GM18517 (cell line): Measurements from ENCODE around the gene JPT2.

ENCODE experiments used
- ATAC-seq: cut with Tn5 transposase; IDR thresholded peaks from one replicate; pipeline ENCODE4 v1.9.1; 2021; ENCODE audit warnings: mild to moderate bottlenecking, moderate library complexity; ENCODE audit not compliant: unreplicated experiment

Gene JPT2

DNA sequence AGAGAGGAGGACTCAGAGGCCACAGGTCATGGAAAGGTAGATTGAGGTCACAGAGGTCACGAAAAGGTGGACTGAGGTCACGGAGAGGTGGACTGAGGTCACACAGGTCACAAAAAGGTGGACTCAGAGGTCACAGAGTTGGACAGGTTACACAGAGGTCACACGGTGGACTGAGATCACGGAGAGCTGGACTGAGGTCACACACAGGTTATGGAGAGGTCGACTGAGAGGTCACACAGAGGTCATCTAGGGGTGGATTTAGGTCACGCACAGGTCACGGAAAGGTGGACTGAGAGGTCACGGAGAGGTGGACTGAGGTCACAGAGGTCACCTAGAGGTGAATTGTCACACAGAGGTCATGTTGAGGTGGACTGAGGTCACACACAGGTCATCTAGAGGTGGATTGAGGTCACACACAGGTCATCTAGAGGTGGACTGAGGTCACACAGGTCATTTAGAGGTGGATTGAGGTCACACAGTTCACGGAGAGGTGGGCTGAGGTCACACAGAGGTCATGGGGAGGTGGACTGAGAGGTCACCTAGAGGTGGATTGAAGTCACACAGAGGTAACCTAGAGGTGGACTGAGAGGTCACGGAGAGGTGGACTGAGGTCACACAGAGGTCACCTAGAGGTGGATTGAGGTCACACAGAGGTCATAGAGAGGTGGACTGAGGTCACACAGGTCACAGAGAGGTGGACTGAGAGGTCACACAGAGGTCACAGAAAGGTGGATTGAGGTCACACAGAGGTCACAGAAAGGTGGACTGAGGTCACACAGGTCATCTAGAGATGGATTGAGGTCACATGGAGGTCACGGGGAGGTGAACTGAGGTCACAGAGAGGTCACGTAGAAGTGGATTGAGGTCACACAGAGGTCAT is 26.7 kb upstream of the JPT2 start:
- no peak for ATAC-seq

DNA sequence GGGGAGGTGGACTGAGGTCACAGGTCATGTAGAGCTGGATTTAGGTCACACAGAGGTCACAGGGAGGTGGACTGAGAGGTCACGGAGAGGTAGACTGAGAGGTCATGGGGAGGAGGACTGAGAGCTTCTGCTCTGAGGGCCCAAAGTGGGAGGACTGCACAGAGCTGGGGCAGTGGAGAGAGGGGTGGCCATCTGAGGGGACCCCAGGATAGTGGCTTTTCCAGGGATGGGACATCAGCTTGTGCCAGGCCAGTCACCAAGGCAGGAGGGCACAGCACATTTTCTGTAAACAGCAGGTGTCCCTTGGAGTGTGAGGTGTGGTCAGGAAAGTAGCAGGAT is 26.1 kb upstream of the JPT2 start:
- no peak for ATAC-seq

DNA sequence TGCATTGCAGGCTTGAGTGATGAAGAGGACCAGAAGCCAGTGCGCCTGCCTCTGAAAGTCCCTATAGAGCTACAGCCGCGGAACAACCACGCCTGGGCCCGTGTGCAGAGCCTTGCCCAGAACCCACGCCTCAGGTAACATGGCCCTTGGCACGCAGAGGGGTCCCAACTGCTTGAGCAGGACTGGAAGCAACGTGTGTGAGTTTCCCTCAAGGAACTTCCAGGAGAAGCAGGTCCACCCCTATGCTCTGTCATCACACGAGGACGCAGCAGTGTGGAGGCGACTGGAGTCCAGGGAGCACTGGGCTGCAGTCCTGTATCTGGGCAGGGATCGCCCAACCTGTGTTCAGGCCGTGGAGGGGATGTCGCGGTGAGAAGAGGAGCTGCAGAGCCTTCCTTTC is 25.1 kb upstream of the JPT2 start:
- ATAC-seq = no peak

DNA sequence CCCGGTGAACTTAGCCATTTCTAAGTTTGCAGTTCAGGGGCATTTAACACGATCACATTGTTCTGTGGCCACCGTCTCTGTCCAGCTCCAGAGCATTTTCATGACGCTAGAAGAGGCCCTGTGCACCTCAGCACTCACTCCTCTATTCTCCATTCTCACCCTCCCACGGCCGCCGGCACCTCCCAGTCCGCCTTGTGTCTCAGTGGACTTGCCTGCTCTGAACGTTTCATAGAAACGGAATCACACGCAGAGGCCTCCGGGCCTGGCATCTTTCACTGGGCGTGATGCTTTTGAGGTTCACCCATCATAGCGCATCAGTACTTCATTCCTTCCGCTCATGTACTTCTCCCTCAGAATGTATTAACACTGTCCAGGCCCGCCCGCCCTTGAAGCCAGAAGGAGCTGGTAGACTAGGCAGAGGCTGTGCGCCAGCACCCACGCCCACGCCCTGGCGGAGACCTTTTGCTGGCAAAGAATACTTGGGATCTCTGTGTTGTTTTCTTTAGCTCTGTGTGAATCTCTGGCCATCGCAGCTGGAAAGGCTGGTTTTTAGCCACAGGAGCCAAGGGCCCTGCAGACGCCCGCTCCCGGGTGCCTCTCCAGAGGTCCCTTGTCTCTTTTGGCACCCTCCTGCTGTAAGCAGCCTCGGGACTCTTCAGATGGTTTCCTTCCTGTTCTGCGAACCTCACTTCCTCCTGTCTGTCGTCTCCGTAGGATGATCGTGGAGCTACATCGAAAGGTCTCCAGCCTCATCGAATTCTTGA is 23.4 kb upstream of the JPT2 start:
- ATAC-seq = no peak

DNA sequence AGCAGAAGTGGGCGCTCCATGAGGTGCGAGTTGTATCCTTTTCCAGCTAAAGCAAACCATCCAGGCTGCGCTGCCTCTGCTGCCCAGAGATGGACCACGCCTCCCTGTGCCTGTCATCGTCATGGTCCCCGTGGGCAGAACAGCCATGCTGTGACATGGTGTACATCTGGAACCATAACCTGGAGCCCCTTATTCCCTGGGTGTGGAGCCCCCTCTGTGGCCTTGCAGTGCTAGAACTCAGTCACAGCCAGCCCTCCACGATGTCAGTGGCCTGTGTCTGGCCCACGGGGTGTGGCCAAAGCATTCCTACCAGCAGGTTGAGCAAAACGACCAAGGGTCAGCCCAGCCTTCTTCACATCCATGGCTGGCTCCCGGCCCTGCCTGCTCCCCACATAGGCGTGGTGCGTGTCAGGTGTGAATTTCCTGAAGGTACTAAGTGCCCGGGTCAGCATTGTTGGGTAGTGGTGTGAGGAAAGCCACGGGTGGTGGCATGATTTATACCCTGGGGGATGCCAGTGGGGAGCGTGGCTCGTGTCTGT is 22.7 kb upstream of the JPT2 start:
- no peak for ATAC-seq

DNA sequence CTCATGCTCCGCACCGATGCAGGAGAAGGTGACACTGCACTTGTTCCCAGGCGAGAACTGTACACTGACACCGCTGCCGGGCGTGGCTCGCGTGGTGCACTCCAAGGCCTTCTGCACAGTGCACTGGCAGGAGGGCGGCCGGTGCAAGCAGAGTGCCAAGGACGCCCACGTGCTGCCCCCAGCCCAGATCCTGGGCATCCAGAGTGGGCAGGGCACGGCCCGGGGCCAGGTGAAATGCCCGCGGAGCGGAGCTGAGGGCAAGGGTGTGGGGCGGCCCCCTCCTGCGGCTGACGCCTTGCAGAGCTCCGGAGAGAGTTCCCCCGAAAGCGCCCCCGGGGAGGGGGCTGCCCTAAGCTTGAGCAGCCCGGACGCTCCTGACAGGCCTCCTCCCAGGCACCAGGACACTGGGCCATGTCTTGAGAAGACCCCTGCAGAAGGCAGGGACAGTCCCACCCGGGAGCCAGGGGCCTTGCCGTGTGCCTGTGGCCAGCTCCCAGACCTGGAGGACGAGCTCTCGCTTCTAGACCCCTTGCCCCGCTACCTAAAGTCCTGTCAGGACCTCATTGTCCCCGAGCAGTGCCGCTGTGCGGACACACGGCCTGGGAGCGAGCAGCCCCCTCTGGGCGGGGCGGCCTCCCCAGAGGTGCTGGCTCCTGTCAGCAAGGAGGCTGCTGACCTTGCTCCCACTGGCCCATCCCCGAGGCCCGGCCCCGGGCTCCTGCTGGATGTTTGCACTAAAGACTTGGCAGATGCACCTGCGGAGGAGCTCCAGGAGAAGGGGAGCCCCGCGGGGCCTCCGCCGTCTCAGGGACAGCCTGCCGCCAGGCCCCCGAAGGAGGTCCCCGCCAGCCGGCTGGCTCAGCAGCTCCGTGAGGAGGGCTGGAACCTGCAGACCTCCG is 21.9 kb upstream of the JPT2 start:
- no peak for ATAC-seq

DNA sequence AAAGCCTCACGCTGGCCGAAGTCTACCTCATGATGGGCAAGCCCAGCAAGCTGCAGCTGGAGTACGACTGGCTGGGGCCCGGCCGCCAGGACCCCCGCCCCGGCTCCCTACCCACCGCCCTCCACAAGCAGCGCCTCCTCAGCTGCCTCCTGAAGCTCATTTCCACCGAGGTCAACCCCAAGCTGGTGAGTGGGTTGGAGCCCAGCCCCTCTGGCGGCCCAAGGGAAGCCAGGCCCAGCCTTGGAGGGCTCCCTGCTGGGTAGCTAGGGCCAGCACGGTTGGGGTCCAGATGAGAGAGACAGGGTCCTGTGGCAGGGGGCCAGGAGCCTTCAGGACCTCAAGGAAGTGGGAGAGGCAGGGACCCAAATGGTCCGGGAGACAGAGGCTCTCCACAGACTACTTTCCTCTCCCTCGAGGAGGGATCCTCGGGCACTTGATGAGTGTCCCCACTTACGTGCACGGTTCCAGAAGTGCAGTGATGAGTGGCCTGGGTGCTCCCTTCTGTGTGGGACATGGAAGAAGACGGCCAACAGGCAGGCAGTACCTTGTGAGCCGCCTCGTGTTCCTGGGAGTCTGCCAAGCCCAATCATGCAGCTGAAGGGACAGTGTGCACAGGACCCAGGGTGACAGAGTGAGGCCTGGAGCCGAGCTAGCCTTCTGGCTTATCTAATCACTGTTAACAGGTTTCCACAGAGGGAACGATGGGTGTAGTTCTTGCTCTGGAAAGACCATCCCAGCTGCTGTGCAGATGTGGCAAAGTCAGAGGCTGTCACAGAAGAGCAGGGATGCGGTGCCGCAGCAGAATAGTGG is 21.1 kb upstream of the JPT2 start:
- ATAC-seq = no peak

DNA sequence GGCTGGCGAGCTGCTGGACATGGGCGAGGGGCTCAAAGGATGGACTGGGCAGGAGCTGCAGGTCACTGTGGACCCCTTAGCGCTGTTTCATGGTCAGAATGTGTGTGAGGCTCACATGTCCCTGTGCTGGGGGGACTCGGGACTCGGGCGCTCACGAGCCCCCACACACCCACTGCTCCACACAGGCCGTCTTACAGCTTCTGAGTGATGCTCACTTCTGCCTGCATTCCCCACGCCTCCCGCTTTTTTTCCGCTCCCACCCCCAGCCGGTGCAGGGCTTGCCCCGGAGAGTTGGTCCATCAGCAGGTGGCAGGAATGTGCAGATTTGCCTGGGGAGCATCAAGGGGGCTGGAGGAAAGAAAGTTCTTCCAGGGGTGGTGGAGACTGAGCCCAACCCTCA is 20.2 kb upstream of the JPT2 start:
- ATAC-seq = no peak

DNA sequence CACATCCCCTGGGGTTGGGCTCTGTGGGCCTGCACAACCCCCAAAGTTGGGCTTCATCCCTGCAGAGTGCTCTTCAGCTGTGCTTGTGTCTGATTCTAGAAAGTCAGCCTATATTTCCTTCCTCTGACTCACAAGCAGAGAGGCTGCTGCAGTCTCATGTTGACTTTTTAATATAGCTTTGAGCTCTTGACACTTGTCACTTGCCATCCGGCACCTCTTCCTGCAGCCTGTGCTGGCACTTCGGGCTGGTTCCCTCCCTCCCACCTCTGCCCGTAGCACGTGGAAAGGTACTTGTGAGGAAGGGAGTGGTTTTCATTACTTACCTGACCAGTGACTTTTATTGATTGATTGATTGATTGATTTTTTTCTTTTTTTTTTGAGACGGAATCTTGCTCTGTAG is 19.0 kb upstream of the JPT2 start:
- ATAC-seq = no peak

DNA sequence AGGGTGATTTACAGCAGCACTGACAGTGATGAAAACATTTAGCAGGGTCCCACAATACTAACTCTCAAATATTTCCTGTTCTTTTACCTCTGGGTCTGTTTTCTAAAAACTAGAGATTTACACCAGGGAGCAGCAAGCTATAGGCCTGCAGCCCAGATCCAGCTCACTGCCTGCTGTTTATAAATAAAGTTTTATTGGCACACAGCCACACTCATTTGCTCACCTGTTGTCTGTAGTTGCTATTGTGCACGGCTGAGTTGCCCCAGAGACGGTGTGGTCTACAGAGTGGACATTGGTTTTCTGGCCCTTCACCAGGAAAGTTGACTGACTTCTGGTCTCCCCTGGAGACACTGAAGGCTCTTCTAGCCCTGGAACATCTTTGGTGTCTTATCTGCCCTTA is 16.3 kb upstream of the JPT2 start:
- ATAC-seq = no peak

DNA sequence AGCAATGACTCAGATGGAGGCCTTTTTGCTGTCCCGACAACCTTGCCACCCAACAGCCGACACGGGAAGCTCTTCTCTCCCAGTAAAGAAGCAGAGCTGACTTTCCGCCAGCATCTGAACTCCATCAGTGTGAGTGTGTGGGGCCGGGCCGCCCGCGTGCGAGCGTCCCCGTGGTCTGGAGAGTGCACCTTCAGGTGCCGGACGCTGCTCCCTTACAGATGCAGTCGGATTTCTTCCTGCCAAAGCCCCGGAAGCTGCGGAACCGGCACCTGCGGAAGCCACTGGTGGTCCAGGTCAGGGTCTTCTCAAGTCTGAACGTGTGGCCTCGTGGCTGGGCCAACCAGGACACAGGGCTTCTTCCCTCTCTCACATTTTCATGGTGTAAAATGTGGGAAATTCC is 15.5 kb upstream of the JPT2 start:
- ATAC-seq = no peak

DNA sequence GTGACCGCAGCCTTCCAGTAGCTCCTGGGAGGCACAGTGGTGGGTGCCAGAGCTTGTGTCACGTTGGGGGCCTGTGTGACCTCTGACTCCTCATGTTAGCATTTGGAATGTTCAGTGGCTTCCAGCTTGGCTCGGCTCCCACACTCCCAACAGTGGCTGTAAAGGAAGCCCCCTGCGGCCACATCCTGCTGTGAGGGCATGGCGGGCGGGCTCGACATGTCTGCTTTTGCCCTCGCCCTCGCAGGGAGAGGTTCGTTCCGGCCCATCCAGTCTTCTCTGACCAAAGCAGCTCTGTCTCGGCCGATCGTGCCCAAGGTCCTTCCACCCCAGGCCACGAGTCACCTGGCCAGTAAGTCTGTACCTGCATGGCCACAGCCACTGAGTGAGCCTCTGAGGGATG is 12.2 kb upstream of the JPT2 start:
- ATAC-seq = no peak

DNA sequence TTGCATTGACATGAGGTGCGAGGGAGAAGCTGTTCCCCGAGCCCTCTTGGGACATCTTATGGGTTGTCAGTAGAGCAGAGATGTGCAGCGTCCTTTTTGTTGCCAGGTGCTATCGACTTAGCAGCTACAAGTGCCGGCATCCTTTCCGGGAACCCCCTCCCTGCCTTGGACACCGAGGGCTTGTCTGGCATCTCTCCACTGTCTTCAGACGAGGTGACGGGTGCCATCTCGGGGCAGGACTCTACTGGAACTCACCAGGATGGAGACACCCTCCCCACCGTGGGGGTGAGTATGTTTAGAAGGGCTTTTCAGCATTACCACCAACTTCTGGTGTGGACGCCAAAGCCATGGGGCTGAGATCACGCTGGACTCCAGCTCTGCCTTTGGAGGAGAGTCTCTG is 11.8 kb upstream of the JPT2 start:
- no peak for ATAC-seq

DNA sequence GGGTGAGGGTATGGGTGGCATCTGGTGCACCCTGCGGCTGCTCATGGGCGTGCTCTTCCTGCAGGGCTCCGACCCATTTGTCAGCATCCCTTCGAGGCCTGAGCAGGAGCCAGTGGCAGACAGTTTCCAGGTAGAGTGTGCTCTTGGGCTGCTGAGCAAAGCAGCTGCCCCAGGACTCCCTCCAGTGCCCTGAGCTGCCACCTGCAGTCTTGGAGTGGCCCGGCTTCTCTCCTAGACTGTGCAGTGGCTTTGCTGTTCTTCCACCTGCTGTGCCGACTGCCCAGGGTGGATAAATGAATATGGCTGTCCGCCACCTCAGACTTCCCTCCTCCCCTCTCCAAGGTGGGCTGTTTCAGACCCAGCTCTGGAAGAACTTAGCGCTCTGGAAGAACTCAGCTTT is 10.8 kb upstream of the JPT2 start:
- ATAC-seq = no peak

DNA sequence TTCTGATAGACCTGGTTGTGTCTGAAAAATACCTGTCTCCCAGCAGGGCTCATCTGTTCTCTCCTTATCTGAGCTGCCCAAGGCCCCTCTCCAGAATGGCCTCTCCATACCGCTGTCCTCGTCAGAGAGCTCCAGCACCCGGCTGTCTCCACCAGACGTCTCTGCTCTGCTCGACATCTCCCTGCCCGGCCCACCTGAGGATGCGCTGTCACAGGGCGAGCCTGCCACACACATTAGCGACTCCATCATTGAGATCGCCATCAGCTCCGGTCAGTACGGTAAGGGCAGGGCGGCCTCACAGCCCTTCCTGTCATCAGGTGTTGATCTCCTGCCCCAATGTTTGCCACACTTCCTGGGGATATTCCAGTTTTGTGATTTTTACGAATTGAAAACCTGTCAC is 10.2 kb upstream of the JPT2 start:
- no peak for ATAC-seq

DNA sequence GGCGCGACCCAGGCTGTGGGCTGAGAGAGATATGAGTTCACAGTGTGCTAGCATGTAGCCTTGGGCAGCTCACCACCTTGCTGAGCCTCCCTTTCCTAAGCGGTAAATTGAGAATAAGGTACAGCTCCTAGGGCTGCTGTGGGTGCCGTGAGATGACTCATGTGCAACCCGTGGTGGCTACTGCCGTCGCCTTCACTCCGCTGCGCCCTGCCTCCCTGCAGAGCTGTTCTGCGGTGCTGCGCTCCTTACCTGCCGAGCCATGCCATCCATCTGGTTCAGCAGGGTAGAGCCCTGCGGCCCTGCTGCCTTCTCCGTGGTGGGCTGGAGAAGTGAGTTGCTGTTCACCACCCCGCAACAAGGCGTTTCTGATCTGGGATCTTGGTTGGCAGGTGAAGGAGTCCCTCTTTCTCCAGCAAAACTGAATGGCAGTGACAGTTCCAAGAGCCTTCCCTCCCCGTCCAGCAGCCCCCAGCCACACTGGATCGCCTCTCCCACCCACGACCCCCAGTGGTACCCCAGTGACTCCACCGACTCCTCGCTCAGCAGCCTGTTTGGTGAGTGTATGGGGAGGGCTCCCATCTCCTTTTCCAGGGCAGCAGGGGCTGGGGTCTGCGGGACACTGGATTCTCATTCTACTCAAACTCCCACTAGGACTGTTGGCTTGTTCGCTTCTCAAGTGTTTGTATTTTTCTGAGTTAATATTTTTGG is 9.3 kb upstream of the JPT2 start:
- ATAC-seq = no peak

DNA sequence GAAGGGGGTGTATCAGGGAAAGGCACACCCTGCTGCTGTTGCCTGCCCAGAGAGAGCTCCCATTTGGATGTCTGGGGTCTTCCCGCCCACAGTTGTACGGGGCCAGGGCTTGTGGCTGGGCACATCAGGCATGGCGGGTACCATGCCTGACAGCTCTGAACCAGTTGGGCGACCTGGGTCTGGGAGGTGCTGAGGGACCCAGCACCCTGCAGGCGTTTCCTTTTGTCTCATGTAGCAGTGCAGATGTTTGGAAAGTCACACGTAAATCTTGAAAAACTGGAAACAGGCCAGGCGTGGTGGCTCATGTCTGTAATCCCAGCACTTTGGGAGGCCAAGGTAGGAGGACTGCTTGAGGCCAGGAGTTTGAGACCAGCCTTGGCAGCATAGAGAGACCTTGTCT is 8.4 kb upstream of the JPT2 start:
- ATAC-seq = no peak

DNA sequence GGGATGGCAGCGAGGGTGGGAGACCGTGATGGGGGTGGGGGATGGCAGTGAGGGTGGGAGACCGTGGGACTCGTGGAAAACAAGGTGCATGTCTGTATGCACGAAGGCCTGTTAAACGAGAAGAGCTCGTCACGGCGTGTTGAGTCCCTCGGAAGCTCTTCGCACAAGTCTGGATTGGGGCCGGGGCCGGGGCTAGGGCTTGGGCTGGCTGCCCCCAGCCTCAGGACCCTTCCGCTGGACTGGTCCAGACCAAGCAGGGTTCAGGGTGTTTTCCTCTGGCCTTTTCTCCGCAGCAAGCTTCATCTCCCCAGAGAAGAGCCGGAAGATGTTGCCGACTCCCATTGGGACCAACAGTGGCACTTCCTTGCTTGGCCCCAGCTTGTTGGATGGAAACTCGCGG is 7.7 kb upstream of the JPT2 start:
- ATAC-seq = no peak

DNA sequence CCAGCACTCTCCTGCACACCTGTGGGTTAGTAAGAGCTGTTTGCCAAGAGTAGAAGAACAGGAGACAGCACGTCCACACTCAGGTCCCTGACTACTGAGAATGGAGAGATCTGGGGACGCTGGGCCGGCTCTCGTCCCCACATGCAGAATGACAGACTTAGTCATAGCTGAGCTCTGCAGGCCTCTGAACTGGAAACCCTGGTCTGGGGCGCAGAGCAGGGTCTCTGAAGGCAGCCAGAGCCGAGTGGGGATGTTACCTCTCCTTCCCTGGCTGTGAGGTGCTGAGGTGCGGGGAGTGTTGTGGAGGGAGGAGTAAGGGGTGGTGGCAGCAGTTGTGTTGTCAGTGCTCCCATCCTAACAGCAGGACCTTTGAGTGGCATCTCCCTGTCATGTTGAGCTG is 7.2 kb upstream of the JPT2 start:
- no peak for ATAC-seq
